ENCODE measurements around the gene ALK. TPM values are rescaled to one million over a fixed set of nuclear protein-coding genes. Genes with fewer than 3 reads are reported as not detected.

ALK gene
- total and polyA plus RNA-seq, 10 of the 15 experiments (the other 5 are each of a cell fraction or from before 2014, with no cell fraction given) = 0.11 TPM; not detected in 9

GRCh38 chr2:29504746-29505145 lies 416.6 kb downstream of the ALK start:
- no peak for ATAC-seq
- no peak overlapping the region for H3K27ac ChIP-seq (ENCODE audit: control insufficient read depth, insufficient read depth)
- H3K27me3 ChIP-seq (replicated peaks in 1 of 2; ENCODE audit: control insufficient read depth in 2 of 2, insufficient read depth in 2 of 2, low read length in 1 of 2) = no peaks in the 10 kb centered on the region; a peak in 1 of 4 replicates
- H3K4me3 ChIP-seq = no peak overlapping the region
- no peak overlapping the region for H3K9ac ChIP-seq (ENCODE audit: control insufficient read depth, insufficient read depth, low read length)
- TF ChIP-seq, protein P1, sequence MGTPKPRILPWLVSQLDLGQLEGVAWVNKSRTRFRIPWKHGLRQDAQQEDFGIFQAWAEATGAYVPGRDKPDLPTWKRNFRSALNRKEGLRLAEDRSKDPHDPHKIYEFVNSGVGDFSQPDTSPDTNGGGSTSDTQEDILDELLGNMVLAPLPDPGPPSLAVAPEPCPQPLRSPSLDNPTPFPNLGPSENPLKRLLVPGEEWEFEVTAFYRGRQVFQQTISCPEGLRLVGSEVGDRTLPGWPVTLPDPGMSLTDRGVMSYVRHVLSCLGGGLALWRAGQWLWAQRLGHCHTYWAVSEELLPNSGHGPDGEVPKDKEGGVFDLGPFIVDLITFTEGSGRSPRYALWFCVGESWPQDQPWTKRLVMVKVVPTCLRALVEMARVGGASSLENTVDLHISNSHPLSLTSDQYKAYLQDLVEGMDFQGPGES (IDR thresholded peaks at IDR 0.05) = no peak
- TF ChIP-seq, protein P2, sequence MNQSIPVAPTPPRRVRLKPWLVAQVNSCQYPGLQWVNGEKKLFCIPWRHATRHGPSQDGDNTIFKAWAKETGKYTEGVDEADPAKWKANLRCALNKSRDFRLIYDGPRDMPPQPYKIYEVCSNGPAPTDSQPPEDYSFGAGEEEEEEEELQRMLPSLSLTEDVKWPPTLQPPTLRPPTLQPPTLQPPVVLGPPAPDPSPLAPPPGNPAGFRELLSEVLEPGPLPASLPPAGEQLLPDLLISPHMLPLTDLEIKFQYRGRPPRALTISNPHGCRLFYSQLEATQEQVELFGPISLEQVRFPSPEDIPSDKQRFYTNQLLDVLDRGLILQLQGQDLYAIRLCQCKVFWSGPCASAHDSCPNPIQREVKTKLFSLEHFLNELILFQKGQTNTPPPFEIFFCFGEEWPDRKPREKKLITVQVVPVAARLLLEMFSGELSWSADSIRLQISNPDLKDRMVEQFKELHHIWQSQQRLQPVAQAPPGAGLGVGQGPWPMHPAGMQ (IDR thresholded peaks at IDR 0.05; ENCODE audit: borderline replicate concordance) = no peak
- TF ChIP-seq RELA (IDR thresholded peaks at IDR 0.05; ENCODE audit: borderline replicate concordance, partially characterized antibody) (no peak), ATF7 (IDR thresholded peaks at IDR 0.05; ENCODE audit: low read depth) (no peak), CBX5 (IDR thresholded peaks at IDR 0.05; ENCODE audit: low read depth) (no peak)
- DNase-seq (ENCODE audit: low read depth, low spot score) = no peak
- no peaks in the 10 kb centered on the region for H3K36me3 ChIP-seq (ENCODE audit: control insufficient read depth in 2 of 2, insufficient read depth in 2 of 2, low read length in 1 of 2)
- in situ Hi-C loops (cut with MboI) (no loop called here), intact Hi-C loops (cut with micrococcal nuclease; ENCODE audit: unreplicated experiment) (no loop called here)
- no peaks in the 10 kb centered on the region for H4K20me1 ChIP-seq (ENCODE audit: control insufficient read depth, insufficient read depth)
- no peaks in the 10 kb centered on the region for H3K9me3 ChIP-seq (replicated peaks; ENCODE audit: control insufficient read depth, insufficient read depth, low read length)
- FAIRE-seq = no peak
- SMC1A ChIA-PET (ENCODE audit: uncharacterized antibody, unreplicated experiment) = no interaction called here
- H3K79me2 ChIP-seq (ENCODE audit: control insufficient read depth, insufficient read depth, low read length) = no peaks in the 10 kb centered on the region
- RAD21 ChIA-PET (ENCODE audit: unreplicated experiment) = no interaction called here
- no peaks in the 10 kb centered on the region for H3K4me1 ChIP-seq (ENCODE audit: control insufficient read depth, insufficient read depth, low read length)
- POLR2A ChIA-PET = no interaction called here
- H3K4me2 ChIP-seq (ENCODE audit: control insufficient read depth, insufficient read depth) = no peak overlapping the region
- no peak overlapping the region for H2AFZ ChIP-seq (ENCODE audit: control insufficient read depth, low read depth, low read length)
- CTCF ChIA-PET = no interaction called here
- 38% methylated on average over 3 of the region's 3 CpGs for WGBS (ENCODE audit: insufficient coverage, insufficient replicate concordance, low lambda C conversion rate, missing lambda C conversion rate)
- BruUV-seq (replicated peaks) = no TSS peak

DNA sequence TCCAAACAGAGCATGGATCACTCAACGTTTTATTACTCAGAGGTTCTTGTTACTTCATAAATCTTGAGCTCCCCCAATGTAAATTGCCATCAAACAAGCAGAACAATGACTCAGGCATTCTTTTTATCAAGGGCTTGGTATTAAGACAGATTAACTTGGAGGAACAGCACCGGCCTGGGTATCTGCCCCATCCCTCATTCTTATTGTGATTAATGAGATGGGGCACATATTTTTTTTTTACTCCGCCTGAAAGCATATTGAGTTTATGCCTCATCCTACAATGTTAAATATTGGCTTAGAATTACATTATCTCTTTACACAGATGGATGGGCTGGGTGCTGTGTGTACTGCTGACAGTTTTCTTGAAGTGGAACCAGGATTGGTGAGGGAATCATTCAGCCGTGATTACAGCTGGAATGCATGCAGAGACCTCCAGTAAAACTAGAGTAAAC lies 418.9 kb downstream of the ALK start:
- TF ChIP-seq TAF1 (IDR thresholded peaks at IDR 0.05; ENCODE audit: borderline replicate concordance, low read depth, low read length) (no peak), PML (IDR thresholded peaks at IDR 0.05; ENCODE audit: low read length) (no peak), ZBED1 (IDR thresholded peaks at IDR 0.05; ENCODE audit: borderline replicate concordance) (no peak), ZZZ3 (IDR thresholded peaks at IDR 0.05; ENCODE audit: control insufficient read depth, insufficient read length, low read depth) (no peak)
- SMC1A ChIA-PET (ENCODE audit: uncharacterized antibody, unreplicated experiment) = no interaction called here
- CTCF ChIA-PET = no interaction called here
- H3K79me2 ChIP-seq (ENCODE audit: control insufficient read depth, insufficient read depth, low read length) = no peaks in the 10 kb centered on the region
- H3K9ac ChIP-seq (ENCODE audit: control insufficient read depth, insufficient read depth, low read length) = no peak overlapping the region
- no peaks in the 10 kb centered on the region; a peak in 1 of 4 replicates for H3K27me3 ChIP-seq (replicated peaks in 1 of 2; ENCODE audit: control insufficient read depth in 2 of 2, insufficient read depth in 2 of 2, low read length in 1 of 2)
- no peak overlapping the region for H3K27ac ChIP-seq (ENCODE audit: control insufficient read depth, insufficient read depth)
- intact Hi-C loops (cut with micrococcal nuclease; ENCODE audit: unreplicated experiment) = no loop called here
- H3K9me3 ChIP-seq (replicated peaks; ENCODE audit: control insufficient read depth, insufficient read depth, low read length) = no peaks in the 10 kb centered on the region
- POLR2A ChIA-PET = no interaction called here
- no peaks in the 10 kb centered on the region for H3K36me3 ChIP-seq (ENCODE audit: control insufficient read depth in 2 of 2, insufficient read depth in 2 of 2, low read length in 1 of 2)
- H3K4me3 ChIP-seq = no peak overlapping the region
- ATAC-seq (no peak), DNase-seq (ENCODE audit: low read depth, low spot score) (no peak), FAIRE-seq (no peak)
- 3% methylated on average over 4 of the region's 4 CpGs for WGBS (ENCODE audit: insufficient coverage, insufficient replicate concordance, low lambda C conversion rate, missing lambda C conversion rate)
- in situ Hi-C loops (cut with MboI) = no loop called here
- no peaks in the 10 kb centered on the region for H4K20me1 ChIP-seq (ENCODE audit: control insufficient read depth, insufficient read depth)
- no TSS peak for BruUV-seq (replicated peaks)
- H3K4me1 ChIP-seq (ENCODE audit: control insufficient read depth, insufficient read depth, low read length) = no peaks in the 10 kb centered on the region
- no peak overlapping the region for H2AFZ ChIP-seq (ENCODE audit: control insufficient read depth, low read depth, low read length)
- RAD21 ChIA-PET (ENCODE audit: unreplicated experiment) = no interaction called here
- H3K4me2 ChIP-seq (ENCODE audit: control insufficient read depth, insufficient read depth) = no peak overlapping the region

All from GM12878 (cell line).